HepG2 (cell line): ENCODE measurements around the gene BYSL. TPM values are rescaled to one million over a fixed set of nuclear protein-coding genes. Genes with fewer than 3 reads are reported as not detected.

ENCODE experiments used
- ARHGAP35 ChIP-seq: sonication (generic); formaldehyde crosslinking; IDR thresholded peaks from 2 replicates; pipeline ENCODE4 v1.9.0; 2022; ENCODE audit warnings: mild to moderate bottlenecking, inconsistent platforms, moderate library complexity, missing genetic modification reagents, borderline replicate concordance
- ARNT2 ChIP-seq: sonication (generic); formaldehyde crosslinking; IDR thresholded peaks from 2 replicates; pipeline ENCODE4 v1.8.0; 2022; ENCODE audit warnings: mild to moderate bottlenecking, low read depth, missing genetic modification reagents, moderate library complexity
- CEBPG ChIP-seq: IDR thresholded peaks from 2 replicates; pipeline ENCODE4 v1.6.1; 2016
- FOSL2 ChIP-seq: sonication (generic); formaldehyde crosslinking; IDR thresholded peaks from 2 replicates; pipeline ENCODE4 v1.4.0; 2020; ENCODE audit warnings: missing genetic modification reagents
- ISX ChIP-seq: sonication (generic); formaldehyde crosslinking; conservative IDR thresholded peaks from 2 replicates; pipeline ENCODE4 v1.5.0; 2020; ENCODE audit warnings: missing genetic modification reagents
- ONECUT2 ChIP-seq: sonication (generic); formaldehyde crosslinking; IDR thresholded peaks from 2 replicates; pipeline ENCODE4 v1.4.0; 2020; ENCODE audit warnings: missing genetic modification reagents
- SIN3A ChIP-seq: IDR thresholded peaks from 2 replicates; pipeline ENCODE4 v1.6.1; 2011; ENCODE audit warnings: low read depth, mild to moderate bottlenecking, control low read depth, low read length, borderline replicate concordance
- TMF1 ChIP-seq: sonication (generic); formaldehyde crosslinking; IDR thresholded peaks from 2 replicates; pipeline ENCODE4 v1.8.1; 2022; ENCODE audit warnings: low read depth, missing genetic modification reagents
- YEATS4 ChIP-seq: sonication (generic); formaldehyde crosslinking; IDR thresholded peaks from 2 replicates; pipeline ENCODE4 v1.4.0; 2020; ENCODE audit warnings: missing genetic modification reagents, borderline replicate concordance
- ZBTB3 ChIP-seq: sonication (generic); formaldehyde crosslinking; IDR thresholded peaks from 2 replicates; pipeline ENCODE4 v1.4.0; 2020; ENCODE audit warnings: low read depth, mild to moderate bottlenecking, moderate library complexity, missing genetic modification reagents, borderline replicate concordance
- ZNF10 ChIP-seq: sonication (generic); formaldehyde crosslinking; IDR thresholded peaks from 2 replicates; pipeline ENCODE4 v1.4.0; 2020; ENCODE audit warnings: mild to moderate bottlenecking, low read depth, missing genetic modification reagents, borderline replicate concordance
- ZNF431 ChIP-seq: sonication (generic); formaldehyde crosslinking; IDR thresholded peaks from 2 replicates; pipeline ENCODE4 v1.9.0; 2022; ENCODE audit warnings: missing genetic modification reagents, low read depth, mild to moderate bottlenecking, borderline replicate concordance
- polyA plus RNA-seq, 8 experiments: library from polyadenylated mRNA; depleted of rRNA in 3 of 8; stranded (reverse) in 7 of 8; unstranded in 1 of 8; fragments of >200 nt; fragmentation: Illumina TruSeq in 4 of 8; extraction: Trizol in 4 of 8; gene quantifications; 2 replicates each; pipeline versions ENCODE4 v1.2.1 to v1.2.3, GENCODE V29; 2011 to 2016; ENCODE audit warnings: low read depth in 4 of 8, missing spikeins in 1 of 8, mixed read lengths in 1 of 8; ENCODE audit not compliant: insufficient read depth in 1 of 8
- total RNA-seq, 5 experiments: library from RNA; depleted of rRNA; stranded (reverse); fragments of >200 nt; fragmentation: Illumina TruSeq; extraction: Trizol; gene quantifications; 2 replicates each; pipeline ENCODE4 v1.2.3, GENCODE V29; 2016; ENCODE audit warnings: low read depth in 1 of 5
- TF ChIP-seq, protein P1 (sequence below): sonication (generic); formaldehyde crosslinking; IDR thresholded peaks from 2 replicates; pipeline ENCODE4 v1.4.0; 2020; ENCODE audit warnings: missing genetic modification reagents
- TF ChIP-seq, protein P2 (sequence below): sonication (generic); formaldehyde crosslinking; conservative IDR thresholded peaks from 2 replicates; pipeline ENCODE4 v1.4.0; 2020; ENCODE audit warnings: mild to moderate bottlenecking, missing genetic modification reagents, moderate library complexity
- TF ChIP-seq, protein P3 (sequence below): sonication (generic); formaldehyde crosslinking; conservative IDR thresholded peaks from 2 replicates; pipeline ENCODE4 v1.8.0; 2022; ENCODE audit warnings: low read depth, missing genetic modification reagents
- TF ChIP-seq, protein P4 (sequence below): sonication (generic); formaldehyde crosslinking; IDR thresholded peaks from 2 replicates; pipeline ENCODE4 v1.4.0; 2020; ENCODE audit warnings: mild to moderate bottlenecking, missing genetic modification reagents, borderline replicate concordance
- TF ChIP-seq, protein P5 (sequence below): sonication (generic); formaldehyde crosslinking; IDR thresholded peaks from 2 replicates; pipeline ENCODE4 v1.8.1; 2022; ENCODE audit warnings: low read depth, mild to moderate bottlenecking, missing genetic modification reagents

The BYSL gene
- total and polyA plus RNA-seq, 2 of the 13 experiments (the other 11 are each of a cell fraction or from before 2014, with no cell fraction given): 27.9 to 28.6 TPM

DNA sequence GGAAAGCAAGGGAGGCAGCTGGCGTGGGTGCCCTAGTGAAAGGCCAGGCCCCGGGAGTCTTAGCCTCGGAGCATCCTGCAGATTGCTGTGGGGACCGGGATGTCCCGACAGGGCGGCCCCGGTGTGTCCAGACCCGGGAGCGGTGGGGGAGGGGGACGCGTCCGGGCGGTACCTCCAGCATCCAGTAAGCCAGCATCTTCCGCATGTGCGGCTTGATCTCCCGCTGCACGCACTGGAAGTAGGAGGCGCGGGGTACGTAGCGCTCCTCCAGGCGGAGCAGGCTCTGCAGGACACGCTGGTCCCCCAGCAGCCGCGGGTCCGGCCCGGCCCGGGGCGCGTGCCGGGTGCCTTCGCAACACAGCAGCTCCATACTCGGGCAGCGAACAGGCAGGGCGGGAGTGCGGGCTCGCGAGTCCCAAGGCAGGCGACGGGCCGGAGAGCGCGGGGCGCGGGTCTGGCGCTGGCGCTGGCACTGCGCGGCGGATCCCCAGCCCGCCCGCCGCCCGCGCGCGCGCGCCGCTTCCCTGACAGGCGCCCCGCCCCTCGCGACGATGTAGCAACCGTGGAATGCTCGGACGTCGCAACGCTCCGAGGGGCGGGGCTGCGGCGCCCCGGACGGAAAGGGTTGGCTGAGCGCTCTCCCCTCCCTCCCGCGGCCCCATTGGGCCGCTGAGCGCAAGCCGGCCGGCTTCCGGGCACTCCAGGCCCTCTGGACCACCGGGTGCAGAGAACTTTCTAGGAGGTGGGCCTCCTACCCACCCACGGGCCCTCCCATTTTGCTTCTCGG lies 20.2 kb downstream of the BYSL start, which contains the start of gene CCND3 (continued):
- TF ChIP-seq, protein P1, sequence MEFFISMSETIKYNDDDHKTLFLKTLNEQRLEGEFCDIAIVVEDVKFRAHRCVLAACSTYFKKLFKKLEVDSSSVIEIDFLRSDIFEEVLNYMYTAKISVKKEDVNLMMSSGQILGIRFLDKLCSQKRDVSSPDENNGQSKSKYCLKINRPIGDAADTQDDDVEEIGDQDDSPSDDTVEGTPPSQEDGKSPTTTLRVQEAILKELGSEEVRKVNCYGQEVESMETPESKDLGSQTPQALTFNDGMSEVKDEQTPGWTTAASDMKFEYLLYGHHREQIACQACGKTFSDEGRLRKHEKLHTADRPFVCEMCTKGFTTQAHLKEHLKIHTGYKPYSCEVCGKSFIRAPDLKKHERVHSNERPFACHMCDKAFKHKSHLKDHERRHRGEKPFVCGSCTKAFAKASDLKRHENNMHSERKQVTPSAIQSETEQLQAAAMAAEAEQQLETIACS (CRISPR knock-in tag): peak; percentile 72
- no peak for TF ChIP-seq ARHGAP35 (CRISPR knock-in tag)
- no peak for TF ChIP-seq ZBTB3 (CRISPR knock-in tag)
- TF ChIP-seq CEBPG: peak; percentile 85
- TF ChIP-seq, protein P2, sequence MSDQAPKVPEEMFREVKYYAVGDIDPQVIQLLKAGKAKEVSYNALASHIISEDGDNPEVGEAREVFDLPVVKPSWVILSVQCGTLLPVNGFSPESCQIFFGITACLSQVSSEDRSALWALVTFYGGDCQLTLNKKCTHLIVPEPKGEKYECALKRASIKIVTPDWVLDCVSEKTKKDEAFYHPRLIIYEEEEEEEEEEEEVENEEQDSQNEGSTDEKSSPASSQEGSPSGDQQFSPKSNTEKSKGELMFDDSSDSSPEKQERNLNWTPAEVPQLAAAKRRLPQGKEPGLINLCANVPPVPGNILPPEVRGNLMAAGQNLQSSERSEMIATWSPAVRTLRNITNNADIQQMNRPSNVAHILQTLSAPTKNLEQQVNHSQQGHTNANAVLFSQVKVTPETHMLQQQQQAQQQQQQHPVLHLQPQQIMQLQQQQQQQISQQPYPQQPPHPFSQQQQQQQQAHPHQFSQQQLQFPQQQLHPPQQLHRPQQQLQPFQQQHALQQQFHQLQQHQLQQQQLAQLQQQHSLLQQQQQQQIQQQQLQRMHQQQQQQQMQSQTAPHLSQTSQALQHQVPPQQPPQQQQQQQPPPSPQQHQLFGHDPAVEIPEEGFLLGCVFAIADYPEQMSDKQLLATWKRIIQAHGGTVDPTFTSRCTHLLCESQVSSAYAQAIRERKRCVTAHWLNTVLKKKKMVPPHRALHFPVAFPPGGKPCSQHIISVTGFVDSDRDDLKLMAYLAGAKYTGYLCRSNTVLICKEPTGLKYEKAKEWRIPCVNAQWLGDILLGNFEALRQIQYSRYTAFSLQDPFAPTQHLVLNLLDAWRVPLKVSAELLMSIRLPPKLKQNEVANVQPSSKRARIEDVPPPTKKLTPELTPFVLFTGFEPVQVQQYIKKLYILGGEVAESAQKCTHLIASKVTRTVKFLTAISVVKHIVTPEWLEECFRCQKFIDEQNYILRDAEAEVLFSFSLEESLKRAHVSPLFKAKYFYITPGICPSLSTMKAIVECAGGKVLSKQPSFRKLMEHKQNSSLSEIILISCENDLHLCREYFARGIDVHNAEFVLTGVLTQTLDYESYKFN (CRISPR knock-in tag): no peak; the same call in 1 of the 2 replicates
- TF ChIP-seq, protein P3, sequence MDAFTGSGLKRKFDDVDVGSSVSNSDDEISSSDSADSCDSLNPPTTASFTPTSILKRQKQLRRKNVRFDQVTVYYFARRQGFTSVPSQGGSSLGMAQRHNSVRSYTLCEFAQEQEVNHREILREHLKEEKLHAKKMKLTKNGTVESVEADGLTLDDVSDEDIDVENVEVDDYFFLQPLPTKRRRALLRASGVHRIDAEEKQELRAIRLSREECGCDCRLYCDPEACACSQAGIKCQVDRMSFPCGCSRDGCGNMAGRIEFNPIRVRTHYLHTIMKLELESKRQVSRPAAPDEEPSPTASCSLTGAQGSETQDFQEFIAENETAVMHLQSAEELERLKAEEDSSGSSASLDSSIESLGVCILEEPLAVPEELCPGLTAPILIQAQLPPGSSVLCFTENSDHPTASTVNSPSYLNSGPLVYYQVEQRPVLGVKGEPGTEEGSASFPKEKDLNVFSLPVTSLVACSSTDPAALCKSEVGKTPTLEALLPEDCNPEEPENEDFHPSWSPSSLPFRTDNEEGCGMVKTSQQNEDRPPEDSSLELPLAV (CRISPR knock-in tag): no peak
- TF ChIP-seq ARNT2 (CRISPR knock-in tag): peak; percentile 62; the same call in 1 of the 2 replicates
- TF ChIP-seq FOSL2: no peak
- no peak for TF ChIP-seq ONECUT2 (CRISPR knock-in tag)
- TF ChIP-seq, protein P4, sequence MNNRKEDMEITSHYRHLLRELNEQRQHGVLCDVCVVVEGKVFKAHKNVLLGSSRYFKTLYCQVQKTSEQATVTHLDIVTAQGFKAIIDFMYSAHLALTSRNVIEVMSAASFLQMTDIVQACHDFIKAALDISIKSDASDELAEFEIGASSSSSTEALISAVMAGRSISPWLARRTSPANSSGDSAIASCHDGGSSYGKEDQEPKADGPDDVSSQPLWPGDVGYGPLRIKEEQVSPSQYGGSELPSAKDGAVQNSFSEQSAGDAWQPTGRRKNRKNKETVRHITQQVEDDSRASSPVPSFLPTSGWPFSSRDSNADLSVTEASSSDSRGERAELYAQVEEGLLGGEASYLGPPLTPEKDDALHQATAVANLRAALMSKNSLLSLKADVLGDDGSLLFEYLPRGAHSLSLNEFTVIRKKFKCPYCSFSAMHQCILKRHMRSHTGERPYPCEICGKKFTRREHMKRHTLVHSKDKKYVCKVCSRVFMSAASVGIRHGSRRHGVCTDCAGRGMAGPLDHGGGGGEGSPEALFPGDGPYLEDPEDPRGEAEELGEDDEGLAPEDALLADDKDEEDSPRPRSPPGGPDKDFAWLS: no peak
- peak; percentile 68; the same call in 1 of the 2 replicates for TF ChIP-seq TMF1
- TF ChIP-seq YEATS4: peak; percentile 59; the same call in 1 of the 2 replicates
- TF ChIP-seq ZNF431 (CRISPR knock-in tag): peak; percentile 83
- TF ChIP-seq SIN3A: peak; percentile 91
- no peak for TF ChIP-seq ISX
- no peak for TF ChIP-seq ZNF10 (CRISPR knock-in tag)
- TF ChIP-seq, protein P5, sequence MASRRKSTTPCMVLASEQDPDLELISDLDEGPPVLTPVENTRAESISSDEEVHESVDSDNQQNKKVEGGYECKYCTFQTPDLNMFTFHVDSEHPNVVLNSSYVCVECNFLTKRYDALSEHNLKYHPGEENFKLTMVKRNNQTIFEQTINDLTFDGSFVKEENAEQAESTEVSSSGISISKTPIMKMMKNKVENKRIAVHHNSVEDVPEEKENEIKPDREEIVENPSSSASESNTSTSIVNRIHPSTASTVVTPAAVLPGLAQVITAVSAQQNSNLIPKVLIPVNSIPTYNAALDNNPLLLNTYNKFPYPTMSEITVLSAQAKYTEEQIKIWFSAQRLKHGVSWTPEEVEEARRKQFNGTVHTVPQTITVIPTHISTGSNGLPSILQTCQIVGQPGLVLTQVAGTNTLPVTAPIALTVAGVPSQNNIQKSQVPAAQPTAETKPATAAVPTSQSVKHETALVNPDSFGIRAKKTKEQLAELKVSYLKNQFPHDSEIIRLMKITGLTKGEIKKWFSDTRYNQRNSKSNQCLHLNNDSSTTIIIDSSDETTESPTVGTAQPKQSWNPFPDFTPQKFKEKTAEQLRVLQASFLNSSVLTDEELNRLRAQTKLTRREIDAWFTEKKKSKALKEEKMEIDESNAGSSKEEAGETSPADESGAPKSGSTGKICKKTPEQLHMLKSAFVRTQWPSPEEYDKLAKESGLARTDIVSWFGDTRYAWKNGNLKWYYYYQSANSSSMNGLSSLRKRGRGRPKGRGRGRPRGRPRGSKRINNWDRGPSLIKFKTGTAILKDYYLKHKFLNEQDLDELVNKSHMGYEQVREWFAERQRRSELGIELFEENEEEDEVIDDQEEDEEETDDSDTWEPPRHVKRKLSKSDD (CRISPR knock-in tag): no peak; the same call in 1 of the 2 replicates
